C1 segment of cervical spinal cord (tissue), 14 donors: ENCODE results near the gene ACRV1.
"Not testable (repeated sequence)": the region's sequence is repeated elsewhere in the genome, so short reads cannot be mapped to it uniquely, and the experiment has no call there.

ENCODE experiments used
- DNase-seq, 14 donors: peaks; one replicate each; lab custom pipeline; 2025; lab: John Stamatoyannopoulos, UW

Gene ACRV1, protein sequence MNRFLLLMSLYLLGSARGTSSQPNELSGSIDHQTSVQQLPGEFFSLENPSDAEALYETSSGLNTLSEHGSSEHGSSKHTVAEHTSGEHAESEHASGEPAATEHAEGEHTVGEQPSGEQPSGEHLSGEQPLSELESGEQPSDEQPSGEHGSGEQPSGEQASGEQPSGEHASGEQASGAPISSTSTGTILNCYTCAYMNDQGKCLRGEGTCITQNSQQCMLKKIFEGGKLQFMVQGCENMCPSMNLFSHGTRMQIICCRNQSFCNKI

DNA sequence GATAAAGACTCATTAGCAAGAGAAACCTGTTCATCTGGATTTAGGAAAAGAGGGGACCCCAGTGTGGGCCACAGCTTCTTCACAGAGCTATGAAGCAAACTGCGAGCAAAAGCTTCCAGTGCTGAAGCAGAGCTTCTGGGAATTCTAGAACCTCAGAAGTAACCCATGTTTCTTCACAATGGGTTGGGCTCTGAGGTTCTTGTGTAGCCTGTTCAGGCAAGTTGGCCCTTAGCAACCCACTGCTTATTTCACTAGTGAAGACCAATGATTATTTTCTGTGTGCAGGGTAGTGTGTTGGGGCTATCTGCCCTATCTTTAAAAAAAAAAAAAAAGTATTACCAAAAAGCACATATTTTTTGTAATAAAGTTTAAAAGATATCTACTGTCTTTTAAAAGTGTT, at the start of gene ACRV1:
Gene ACRV1, minus strand, starts transcription at position 101 of the 400 bp plus-strand sequence. Its CDS starts 67 bp downstream, at position 34.
- DNase-seq = no peak

DNA sequence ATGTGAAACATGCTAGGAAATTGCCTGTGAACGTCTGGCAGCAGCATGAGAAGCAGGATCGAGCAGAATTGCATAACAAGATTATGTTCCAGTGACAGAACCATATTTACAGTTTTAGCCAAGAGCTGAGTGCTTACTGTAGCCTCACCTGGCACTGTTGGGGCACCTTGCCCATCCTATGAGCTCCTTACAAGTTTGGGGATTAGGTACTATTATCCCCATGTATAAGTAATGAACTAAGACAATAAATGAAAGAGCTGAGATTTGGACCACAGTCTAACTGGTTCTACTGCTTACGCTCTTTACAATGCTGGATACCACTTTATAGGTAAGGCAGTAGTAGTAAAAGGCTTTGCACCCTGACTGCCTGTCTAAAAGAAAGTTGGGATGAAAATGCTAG, 48.3 kb upstream of the ACRV1 start:
- DNase-seq = no peak

DNA sequence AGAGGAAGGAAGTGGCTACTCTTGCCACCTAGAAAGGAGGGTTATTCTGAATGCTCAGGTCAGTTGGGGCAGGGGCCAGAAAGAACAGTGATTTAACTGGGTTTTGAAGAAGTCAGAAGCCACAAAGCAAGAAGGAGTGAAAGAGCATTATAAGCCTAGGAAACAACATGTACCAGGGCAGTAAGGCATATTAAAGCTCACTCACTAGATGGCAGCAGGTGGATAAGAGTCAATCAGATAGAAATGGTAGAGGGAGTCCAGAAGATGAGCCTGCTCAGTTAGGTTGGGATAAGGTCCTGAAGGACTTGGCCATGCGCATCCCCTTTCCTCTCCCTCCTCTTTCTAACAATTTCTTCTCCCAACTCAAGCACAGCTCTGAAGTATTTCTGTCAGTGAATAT, 43.5 kb upstream of the ACRV1 start:
- no peak for DNase-seq

DNA sequence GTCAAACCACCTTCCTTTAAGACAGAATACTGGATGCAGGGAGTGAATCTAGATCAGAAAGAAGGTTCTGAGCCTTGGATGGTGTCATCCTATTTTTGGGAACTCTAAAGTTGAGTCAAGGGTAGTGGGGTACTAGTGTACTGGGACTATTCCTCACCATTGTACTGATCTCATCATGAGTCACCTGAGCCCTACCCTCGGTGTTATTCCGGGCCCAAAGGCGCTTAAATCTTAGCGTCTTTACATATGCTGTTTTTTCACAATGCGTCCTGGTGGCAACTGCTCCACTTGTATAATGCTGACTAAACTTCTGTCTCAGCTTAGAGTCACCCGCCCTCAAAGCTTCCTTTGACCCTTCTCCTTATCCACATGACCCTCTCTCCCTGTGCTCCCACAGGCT, 40.1 kb upstream of the ACRV1 start:
- DNase-seq = no peak

DNA sequence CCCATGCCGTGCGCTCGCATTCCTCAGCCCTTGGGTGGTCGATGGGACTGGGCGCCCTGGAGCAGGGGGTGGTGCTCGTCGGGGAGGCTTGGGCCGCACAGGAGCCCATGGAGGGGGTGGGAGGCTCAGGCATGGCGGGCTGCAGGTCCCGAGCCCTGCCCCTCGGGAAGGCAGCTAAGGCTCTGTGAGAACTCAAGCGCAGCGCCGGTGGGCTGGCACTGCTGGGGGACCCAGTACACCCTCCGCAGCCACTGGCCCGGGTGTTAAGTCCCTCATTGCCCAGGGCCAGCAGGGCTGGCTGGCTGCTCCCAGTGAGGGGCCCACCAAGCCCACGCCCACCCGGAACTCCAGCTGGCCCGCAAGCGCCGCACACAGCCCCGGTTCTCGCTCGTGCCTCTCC, 24.0 kb upstream of the ACRV1 start:
- not testable (repeated sequence) for DNase-seq

DNA sequence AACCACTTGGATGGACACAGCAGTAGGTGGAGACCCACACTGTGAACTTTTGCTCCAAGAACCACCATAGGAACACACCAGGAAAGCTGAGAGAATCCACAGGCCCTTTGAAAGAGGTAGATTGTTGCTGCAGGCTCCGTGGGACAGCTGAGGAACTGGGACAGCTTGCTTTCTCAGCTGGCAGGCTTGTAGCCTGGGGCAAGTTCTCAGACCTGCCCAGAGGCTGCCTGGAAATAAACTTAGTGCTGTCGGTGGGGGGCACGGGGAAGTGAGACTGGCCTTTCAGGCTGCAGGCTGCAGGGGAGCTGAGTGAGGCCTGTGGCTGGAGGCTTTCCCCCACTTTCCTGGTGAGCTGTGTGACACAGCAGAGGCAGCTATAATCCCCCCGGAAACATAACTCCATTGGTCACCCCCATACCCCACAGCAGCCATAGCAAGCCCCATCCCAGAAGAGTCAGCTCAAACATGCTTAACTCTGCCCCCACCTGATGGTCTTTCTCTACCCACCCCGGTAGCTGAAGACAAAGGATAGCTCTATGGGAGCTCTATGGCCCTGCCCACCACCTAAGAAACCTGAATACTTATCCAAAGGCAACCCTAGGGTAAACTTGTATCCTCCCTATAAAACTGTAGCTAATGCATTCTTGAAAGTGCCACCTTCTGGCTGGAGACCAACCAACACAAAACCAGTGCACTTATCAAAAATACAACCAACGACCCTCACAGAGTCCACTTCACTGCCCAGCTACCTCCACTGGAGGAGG, 21.4 kb upstream of the ACRV1 start:
- DNase-seq = no peak

DNA sequence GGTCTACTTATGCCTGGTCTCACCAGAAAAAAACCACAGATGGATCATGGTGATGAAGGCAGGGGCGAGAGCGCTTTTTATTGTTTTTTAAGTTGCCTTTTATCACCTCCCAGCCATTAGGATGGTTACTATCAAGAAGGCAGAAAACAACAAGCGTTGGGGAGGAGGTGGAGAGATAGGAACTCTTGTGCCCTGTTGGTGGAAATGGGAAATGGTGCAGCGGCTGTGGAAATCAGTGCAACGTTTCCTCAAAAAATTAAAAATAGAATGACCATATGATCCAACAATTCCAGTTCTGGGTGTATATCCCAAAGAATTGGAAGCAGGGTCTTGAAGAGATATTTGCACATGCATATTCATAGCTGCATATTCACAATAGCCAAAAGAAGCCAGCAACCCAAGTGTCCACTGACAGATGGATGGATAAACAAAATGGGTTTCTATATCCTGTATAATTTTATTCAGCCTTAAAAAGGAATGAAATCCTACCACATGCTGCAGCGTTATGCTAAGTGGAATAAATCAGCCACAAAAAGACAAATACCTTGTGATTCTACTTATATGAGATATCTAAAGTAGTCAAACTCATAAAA, 20.5 kb upstream of the ACRV1 start:
- no peak for DNase-seq

DNA sequence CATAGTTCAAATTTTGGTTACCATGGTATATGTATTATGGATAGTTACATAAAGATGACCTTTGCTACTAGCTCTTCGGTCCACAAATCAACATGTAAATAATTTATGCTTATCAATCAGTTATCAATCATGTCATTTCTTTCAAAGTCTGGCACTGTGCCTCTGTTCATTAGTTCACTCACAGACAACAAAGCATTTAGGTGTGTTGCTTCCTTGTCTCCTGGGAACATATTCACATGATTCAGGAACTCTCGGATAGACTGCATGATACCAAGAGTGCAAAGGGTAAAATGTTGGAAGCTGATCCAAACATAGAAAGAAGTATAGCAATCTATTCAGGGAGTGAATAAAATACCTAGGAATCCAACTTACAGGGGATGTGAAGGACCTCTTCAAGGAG, 14.3 kb upstream of the ACRV1 start:
- DNase-seq = no peak

DNA sequence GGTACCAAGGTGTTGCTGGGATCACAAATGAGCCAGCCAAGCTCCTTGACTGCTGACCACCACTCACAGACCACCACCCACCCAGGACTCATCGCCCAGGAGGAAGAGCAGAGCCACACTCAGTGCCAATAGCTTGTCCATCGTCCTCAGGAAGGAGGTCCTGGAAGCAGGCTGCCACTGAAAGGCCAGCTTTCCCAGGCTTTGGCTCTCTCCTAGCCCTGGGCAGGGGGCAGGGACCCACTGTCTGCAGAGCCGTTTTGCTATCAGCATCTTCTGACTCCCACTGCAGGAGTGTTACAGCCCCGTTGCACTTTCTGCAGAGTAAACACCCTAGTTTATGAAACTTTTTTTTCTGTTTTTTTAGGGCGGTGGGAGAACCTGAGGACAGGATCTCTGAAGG, 12.2 kb upstream of the ACRV1 start:
- no peak for DNase-seq

DNA sequence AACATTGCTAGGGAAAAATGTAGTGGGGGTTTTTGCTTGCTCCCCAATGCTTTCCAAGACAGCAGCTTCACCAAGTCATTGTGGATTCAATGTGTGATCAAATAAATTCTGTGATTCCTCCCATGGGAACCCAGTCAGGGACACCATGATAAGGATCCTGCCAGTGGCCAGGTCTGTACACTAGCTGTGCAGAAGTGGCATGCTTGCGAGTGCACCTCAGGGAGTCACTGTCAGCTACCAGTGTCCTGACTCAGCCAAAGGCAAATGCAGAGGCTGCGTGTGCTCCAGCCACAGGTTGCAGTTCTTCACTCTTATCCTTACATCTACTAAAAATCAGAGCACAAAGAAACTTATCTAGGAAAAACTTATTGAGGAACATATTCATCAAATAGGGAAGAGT, 9.4 kb upstream of the ACRV1 start:
- DNase-seq = no peak

DNA sequence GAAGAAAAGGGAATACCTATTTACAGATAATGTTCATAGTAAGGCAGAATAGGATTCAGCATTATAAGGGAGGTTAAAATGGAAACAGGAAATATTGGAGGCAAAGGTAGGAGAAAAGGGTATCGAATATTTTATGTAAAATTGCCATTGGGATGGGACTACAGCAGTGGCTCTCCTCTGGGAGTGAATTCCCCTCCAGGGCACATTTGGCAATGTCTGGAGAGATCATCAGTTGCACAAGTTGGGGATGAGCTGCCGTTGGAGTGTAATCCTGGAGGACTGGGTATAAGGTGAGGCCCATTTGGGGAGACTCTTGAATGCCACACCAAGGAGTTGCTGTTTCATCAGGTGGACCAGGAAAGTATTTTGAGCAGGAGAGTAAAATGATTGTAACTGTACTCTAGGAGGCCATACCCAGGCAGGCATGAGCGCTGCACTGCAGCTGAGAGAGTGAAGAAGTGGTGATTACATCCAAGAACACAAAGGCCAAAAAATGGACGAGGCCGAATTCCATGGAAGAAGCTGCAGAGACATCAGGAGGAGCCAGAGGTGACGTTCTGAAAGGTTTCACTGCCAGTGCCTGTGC, 8.7 kb upstream of the ACRV1 start:
- no peak for DNase-seq

DNA sequence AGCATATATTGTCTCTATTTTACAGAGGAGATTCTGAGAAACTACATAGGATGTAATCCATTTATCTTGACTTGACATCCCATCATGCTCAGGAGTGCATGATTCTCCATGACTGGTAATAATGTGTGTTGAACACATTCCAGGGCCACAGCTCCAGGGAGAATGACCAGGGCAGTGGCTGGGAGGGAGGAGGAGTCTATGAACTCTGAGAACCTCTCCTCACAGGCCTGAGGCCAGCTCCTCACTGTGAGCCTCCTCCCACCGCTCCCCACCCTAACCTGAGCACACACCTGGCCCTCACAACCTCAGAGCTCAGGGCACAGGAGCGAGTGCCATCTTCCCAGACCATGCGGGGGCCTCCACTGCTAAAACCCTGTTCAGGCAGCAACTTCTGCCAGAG, 8.0 kb upstream of the ACRV1 start:
- DNase-seq = no peak

DNA sequence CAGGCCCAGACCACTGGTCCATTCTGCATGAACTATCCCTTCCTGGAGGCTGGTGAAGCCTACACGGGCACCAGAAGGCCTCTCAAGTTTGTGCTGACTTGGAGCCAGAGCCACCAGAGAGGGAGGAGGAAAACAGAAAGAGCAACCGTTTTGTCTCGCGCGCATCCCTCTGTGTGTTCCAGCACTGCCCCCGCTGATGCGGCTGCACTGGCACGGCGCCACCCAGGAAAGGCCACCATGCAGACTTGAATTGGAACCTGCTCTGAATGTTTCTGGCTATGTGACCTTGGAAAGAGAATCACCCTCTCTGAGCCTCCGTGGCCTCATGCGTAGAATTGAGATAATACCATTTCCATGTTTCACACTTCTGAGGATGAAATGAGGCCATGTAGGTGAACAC, 7.4 kb upstream of the ACRV1 start:
- DNase-seq = no peak

DNA sequence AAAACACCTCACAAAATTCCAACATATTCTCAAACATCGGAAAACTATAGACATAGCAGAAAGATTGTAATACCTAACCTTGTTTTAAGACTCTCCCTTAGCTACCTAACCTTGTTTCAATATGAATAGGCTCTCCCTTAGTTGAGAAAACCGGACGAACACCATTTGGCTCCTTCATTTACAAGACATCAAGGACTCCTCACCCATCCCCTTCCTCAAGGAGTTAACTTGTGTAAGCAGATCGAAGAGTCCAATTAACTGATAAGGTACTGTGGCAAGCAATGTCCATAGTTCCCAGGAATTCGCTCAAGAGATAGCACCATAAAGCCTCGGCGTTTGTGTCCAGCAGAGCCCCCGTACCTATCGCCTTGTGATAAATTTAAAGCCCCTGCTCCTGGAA, 4.6 kb upstream of the ACRV1 start:
- DNase-seq = no peak

DNA sequence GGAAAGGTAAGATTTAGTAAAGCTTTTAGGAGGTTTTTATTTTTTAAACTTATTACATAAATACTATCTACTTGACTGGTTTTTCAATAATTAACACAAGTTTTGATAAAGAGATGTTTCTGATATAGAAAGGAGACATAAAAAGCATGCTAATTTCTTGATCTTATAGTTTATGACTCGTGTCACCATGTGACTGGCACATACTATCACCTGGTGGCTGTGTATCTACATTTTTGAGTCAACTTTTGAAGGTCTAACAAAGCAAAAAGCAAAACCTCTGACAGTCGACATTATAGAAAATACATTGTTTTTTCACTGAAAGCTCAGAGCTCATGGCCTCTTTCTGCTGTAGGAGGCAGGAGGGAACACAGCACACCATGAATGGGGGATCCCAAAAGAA, 810 bp downstream of the ACRV1 start:
- no peak for DNase-seq

DNA sequence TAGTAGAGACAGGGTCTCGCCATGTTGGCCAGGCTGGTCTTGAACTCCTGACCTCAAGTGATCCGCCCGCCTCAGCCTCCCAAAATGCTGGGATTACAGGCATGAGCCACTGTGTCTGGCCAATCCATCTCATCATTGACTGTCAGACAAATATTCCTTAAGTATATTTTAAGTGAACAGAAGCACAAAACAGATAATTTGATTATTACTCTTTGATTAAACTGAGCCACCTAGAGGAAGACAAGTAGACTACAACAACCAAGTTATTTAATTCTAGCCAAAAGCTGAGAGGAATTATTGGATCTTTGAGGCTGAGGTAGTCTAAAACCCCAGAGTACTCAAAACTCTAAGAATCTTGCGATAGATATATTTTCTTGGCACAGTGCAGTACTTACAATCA, 1.2 kb downstream of the ACRV1 start:
- no peak for DNase-seq

DNA sequence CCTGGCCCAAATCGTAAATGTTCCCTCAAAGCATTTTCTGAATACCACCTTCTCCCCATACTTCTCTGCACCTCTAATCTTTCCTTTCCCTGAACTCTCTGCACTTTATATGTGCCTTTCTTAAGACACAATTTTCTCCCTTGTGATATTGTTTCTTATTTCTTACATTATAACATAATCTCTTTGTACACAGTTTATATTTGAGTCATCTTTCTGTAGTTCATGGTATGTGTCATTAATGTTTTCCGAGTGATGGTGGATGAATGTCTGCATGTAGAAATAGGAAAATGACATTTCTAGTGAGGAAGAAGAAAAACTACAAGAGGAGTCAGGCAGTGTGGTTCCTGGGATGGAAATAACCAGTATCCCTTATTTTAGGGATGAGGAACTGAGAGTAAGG, 5.5 kb downstream of the ACRV1 start:
- DNase-seq = no peak

DNA sequence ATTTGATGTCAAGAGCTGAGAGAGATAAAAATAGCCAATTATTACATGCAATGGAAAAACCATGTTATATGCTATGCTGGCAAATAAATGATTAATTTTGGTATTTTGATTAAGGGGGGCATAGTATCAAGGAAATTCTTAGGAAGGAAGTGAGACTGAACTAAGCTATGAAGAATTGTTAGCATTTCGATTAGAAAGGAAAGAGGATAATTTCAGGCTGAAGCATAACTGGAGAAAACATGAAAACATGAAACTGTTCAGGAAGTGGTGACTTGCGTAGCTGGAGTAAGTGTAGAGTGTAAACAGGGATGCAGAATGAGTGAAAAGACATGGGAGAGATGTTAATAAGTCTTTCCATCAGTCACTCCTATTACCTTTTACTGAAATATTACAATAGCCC, 6.4 kb downstream of the ACRV1 start:
- DNase-seq = no peak

DNA sequence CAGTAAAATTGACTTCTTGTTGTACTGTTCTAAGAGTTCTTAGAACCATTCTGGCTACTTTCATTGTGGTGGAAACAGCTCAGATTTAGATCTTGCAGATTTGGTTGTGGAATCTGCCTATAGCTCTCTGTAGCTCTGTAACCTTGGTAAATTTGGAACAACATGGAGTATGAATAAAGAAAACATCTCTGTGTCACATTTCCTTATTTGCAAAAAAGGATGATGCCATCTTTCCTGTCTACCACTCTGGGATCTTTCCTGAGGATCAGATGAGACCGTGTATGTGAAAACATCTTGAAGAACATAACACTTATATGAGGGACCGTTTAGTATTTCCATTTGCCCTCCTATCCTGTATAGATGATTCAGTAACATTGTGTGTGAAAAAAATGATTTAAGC, 9.1 kb downstream of the ACRV1 start:
- no peak for DNase-seq

DNA sequence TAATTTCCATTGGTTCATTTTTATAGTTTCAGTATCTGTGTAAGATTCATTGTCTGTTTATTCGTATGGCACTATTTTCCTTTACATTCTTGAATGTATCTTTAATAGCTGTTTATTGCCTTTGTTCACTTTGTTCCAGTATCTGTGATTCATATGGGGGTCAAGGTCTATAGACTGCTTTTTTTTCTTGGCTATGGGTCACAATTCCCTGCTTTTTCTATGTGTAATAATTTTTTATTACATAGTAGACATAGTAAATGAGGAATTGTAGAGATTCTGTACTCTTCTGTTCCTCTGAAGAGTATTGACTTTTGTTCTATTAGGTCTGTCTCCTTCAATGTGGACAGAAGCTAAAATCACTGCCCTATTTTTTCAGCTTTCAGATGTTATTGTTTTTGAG, 10.5 kb downstream of the ACRV1 start:
- no peak for DNase-seq

DNA sequence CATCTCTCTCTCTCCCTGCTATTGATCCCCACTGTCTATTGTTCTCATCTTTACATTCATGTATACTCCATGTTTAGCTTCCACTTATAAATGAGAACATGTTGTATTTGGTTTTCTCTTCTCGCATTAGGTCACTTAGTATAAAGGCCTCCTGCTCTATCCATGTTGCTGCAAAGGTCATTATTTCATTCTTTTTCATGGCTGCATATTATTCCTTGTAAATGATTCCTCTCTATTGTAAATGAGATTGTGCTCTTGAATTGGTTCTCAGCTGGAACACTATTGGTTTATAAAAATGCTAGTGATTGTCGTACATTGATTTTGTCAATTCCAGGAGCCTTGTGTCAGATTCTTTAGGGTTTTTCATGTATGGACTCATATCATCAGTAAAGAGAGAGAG, 13.5 kb downstream of the ACRV1 start:
- no peak for DNase-seq

DNA sequence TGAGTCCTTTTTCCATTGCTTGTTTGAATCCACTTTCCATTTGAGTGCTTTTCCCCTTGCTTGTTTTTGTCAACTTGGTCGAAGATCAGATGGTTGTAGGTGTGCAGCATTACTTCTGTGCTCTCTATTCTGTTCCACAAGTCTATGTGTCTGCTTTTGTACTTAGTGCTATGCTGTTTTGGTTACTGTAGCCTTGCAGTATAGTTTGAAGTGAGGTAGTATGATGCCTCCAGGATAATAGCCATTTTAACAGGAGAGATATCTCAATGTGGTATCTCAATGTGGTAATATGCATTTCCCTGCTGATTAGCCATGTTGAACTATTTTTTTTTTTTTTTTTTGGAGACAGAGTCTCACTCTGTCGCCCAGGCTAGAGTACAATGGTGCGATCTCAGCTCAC, 16.7 kb downstream of the ACRV1 start:
- DNase-seq = no peak

DNA sequence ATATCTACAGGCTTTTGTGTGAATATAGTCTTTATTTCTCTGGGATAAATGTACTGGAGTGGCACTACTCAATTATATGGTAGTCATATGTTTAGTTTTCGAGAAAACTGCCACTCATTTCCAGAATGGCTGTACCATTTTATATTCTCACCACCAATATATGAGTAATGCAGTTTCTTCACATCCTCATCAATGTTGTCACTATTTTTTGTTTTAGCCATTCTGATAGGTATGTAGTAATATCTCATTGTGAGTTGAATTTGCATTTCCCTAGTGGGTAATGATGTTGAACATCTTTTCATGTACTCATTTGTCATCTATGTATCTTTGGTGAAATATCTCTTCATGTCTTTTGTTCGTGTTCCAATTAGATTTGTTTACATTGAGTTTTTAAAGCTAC, 18.0 kb downstream of the ACRV1 start:
- no peak for DNase-seq
